ENCODE data around the gene DAAM1. TPM values are rescaled to one million over a fixed set of nuclear protein-coding genes. Genes with fewer than 3 reads are reported as not detected.
A peak's percentile ranks its signal among the peaks of the same experiment; 100 is the strongest.

Gene DAAM1
- total RNA-seq, 1 donor from 2014 or later = 37.9 TPM

DNA sequence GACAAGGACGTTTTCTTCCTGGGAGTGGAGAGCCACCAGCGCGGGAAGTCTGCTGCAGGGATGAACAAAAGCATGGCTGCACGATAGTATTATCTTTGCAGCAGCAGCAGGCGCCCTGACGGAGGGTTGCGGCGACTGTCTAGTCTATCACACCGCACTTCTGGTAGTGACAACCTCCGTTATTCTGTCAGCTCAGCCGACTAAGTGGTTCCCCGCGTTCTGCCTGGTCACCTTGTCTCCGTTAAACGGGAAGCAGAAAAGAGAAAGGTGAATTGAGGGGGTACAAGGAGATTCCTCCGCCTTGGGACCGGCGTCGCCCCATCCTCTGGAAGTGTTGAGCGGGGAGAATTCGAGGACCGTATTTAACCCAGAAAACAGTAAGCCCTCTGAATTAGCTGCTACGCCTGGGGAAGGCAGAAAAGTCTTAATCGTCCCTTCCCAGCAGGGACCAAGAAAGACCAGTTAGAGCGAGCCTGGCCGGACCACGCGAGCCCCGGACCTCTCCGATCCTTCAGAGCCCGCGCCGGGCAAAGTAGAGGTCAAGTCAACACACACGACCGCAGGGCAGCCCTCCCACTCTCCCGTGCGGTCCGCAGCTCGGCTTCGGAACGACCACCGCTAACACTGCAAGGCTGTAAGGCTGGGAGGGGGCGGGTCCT lies 536 bp upstream of the DAAM1 start:
- peak; percentile 10 for DNase-seq (ENCODE audit: low spot score)

DNA sequence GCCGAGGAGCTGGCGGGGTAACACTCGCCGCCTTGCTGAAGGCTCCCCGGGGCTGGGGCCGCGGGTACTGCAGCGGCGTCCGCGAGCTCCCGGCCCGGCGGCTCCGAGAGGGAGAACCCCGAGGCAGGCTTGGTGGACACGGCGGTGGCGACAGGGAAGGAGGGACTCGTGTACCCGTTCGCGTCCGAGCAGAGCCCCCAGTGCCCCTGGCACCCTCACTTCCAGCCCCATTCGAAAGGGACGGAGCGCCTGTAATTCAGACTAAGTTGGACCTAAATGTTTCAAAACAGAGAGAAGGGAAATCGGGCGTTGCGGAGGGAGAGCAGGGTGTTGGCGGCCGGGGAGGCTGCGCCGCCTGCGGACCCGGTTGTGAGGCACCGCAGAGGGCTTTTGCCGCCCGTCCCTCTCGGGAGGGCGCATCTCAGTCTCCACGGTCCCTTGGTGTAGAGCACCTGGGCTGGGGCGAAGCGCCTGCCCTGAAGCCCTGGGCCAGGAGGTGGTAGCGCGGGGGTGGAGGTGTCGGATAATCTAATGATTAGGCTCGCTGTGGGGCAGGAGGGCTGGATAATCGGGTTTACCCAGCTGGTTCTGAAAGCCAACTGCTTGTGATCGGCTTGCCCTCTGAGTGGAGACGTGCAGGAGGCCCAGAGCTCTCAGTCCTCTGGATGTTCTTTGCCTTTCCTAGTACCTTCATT lies 771 bp downstream of the DAAM1 start:
- no peak for DNase-seq (ENCODE audit: low spot score)

DNA sequence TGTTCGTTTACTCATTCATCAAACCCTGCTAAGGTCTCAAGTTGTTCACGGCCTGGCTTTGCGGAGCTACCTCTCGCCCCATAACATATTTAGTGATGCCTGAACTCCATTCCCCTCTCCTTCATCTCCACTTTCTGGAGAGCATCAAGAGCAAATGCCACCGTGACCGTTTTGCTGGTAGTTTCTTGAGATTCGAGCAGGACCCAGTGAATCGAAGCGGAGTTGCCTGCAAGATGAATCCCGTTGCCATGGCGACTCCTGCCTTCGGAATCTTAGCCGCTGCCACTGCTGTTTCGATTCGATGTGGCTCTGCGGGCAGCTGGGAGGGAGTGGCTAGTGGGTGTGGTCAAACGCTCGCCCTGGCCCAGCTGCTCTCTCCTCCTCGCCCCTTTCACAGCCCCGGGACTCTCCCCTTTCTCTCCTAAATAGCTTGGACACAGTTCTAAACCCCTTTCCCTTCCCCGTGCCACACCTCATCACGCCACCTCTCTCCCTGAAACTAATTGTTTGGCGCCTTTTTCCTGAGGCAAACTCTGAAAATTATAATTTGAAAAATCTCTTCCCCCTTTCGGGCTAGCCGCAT lies 1.4 kb downstream of the DAAM1 start:
- DNase-seq (ENCODE audit: low spot score) = peak; percentile 83

DNA sequence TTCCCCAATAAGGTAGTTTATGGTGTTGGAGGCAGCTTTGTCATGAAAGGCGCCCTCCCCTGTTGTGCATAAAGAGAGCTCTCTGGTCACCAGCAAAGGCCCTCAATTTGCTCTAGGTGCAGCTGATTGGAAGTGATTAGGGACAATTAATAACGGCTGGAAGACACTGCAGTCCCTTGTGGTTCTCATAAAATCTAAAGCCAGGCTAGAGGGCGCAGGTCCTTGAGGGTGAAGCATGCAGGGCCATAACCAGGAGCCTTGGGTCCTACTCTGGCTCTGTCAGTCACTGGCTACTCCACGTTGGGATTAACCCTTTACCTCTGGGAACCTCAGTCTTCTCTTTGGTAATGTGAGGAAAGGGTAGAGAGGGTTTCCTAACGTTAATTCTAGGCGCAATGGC lies 1.9 kb downstream of the DAAM1 start:
- DNase-seq (ENCODE audit: low spot score) = no peak

DNA sequence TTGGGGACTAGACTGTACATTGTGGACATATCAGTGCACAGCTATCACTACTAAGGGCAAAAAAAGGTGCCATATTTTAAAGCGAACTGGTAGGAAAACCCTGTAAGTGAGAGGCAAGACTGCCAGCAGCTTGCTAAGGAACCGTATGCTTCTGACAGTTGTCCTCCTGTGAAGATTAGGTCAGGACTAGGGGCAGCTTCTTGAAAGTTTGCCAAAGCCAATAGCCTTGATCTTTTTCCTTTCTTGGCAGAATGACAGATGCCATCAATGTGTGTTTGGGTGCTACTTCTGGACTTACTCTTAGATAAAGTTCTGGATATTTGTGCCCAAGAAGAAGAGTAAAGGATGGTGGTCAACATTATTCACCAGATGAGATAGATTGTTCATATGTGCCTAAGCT lies 7.4 kb downstream of the DAAM1 start:
- DNase-seq (ENCODE audit: low spot score) = no peak

DNA sequence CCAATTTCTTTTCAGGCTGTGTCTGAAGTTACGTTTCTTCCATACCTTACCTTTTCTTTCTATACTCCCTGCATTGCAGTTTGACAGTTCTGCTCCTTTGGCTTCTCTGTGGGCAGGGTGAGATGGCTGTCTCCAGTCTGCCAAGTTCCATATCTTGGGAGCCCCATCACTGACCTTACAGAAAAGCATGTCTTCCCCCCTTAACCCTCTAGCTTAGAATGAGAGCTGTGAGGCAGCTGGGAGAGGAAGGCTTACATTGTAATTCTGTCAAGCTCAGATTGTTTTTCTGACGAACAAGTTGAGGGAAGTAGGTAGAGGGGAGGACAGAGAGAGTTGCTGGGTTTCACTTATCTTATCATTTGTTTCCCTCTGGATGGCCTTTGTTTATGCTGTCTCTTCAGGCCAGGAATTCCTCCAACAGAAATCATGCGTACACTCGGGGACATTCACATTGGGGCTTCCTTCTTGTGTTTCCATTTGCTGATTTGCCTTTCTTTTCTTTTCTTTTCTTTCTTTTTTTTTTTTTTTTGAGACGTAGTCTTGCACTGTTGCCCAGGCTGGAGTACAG lies 9.3 kb downstream of the DAAM1 start:
- no peak for DNase-seq (ENCODE audit: low spot score)

DNA sequence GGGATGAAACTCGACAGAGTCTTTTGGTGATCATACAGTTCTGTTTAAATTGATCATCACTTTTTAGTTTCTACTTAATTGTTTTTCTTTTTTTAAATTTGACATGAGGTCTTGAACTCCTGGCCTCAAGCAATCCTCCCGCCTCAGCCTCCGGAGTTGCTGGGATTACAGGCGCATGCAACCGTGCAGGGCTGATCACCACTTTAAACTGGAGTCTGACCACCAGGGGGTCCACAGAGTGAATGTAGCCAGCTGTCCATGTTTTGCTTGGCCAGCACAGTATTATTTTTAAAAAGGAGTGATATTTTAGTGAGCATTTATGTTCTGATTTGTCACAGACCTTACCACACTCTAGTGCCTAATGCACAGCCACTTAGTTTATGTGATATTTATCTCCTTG lies 10.7 kb downstream of the DAAM1 start:
- DNase-seq (ENCODE audit: low spot score) = no peak

DNA sequence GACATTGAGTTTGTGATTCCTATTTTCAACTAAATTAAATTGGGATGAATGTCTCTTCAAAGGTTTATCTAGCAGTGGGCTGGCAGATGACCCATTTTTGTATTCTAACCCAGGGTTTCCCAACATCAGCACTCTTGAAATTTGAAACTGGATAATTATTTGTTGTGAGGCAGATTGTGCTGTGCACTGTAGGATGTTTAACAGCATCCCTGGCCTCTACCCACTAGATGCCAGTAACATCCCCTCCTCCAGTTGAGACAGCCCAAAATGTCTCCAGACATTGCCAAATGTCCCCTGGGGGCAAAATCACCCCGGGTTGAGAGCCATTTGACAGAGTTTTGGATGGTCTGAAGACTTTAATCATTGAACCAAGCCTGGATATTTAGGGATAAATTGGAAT lies 11.1 kb downstream of the DAAM1 start:
- no peak for DNase-seq (ENCODE audit: low spot score)

DNA sequence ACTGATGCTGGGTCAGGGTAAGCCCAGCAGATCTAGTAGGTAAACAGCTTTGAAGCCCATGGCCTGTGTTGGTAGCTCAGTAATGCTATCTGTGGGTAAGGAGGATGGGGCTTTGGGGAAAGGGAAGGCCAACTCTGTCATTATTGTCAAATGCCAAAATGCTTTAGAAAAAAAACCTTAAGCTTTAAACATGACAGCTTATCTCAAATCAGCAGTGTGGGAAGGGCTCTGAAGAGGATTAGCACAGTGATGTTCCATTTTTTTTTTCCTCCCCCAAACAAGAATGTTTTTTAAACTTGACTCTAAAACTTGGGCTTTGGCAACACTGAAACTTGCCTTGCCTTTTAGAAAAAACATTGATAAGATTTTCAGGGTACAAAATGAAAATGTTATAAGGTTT lies 11.7 kb downstream of the DAAM1 start:
- DNase-seq (ENCODE audit: low spot score) = no peak

DNA sequence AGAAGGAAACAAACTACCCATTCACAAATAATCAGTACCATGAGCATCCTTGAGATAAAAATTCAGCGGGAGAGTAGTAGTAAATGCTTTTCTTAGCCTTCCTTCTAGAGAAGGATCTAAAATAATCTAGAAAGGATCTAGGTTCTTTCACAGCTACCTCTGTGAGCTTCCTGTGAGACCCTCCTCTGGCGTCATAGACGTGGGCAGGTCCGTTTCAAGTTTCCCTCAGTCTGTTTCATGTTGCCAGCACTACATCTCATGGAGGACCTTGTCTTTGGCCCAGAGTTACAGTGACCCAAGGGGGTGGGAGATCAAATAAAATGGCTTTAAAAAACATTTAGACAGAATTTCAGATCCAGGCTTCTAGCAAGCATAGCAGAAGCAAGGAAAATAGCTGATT lies 13.6 kb downstream of the DAAM1 start:
- DNase-seq (ENCODE audit: low spot score) = no peak

DNA sequence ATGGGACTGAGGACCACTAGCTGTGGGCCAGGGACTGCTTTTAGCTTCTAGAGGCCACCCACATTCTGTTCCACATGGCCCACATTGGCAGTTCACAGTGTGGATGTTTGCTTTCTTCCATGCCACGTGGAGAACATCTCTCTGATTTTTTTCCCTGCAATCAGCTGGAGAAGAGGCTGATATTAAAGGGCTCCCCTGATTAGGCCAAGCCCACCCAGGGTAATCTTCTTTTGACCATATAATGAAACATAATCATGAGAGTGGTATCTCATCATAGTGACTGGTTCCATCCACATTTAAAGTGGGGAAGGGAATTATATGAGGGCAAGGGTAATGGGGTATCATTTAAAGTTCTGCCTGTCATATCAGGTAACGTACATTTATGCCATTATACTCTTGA lies 15.8 kb downstream of the DAAM1 start:
- DNase-seq (ENCODE audit: low spot score) = no peak

DNA sequence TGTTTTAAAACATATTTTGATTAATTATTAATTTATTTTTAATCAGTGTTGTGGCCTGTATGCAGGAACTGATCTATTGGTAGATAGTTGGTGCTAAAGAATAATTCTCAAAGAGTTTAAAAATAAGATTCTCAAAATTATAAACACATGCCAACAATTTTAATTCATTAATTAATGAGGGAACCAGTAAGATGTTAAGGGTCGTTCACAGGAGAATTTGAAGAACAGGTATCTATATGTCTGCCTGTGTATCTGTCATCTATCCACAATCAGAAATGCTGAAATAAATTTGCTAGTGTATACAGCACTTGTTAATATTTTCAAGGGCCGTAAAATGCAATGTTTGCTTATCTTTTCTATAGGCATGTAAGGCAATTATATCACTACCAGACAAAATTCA lies 18.4 kb downstream of the DAAM1 start:
- DNase-seq (ENCODE audit: low spot score) = no peak

DNA sequence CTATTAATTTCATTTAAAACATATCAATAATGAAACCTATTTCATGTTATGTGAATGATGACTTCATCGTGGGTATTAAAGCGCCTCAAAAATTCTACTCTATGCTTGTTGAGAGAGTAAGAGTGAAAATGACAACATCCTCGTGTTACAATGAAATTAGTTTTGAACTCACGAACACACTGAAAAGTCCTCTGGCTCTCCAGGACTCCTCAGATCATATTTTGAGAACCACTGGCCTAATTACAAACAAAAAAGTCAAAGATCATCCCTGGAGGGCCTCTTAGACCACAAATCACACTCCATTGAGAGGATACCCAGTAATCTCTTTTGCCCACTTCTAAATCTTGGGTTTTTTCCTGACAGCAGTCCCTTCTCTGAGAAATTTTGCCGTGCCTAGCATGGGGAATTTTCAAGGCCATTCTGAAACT lies 19.1 kb downstream of the DAAM1 start:
- no peak for DNase-seq (ENCODE audit: low spot score)

DNA sequence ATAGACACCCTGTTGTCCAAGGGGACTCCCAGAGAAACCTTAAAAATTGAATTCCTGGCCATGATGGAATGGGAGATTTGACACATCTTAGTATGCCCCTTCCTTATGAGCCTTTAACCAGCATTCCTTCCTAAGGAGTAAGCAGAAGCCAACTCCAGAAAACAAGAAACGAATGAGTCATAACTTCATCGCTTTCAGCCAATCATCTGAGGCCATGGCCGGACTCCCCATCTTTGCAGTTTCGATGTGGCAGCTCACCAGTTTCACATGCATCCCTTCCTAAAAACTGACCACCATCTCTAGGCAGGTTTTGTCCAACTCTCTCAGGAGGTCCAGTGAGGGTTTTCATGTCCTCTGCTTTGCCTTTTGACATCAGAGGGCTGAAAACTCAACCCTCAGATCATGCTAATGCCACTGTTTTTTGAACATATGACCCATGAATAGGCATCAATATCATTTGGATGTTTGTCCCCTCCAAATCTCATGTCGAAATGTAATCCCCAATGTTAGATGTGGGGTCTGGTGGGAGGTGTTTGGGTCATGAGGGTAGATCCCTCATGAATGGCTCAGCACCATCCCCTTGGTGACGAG lies 19.9 kb downstream of the DAAM1 start:
- DNase-seq (ENCODE audit: low spot score) = no peak

DNA sequence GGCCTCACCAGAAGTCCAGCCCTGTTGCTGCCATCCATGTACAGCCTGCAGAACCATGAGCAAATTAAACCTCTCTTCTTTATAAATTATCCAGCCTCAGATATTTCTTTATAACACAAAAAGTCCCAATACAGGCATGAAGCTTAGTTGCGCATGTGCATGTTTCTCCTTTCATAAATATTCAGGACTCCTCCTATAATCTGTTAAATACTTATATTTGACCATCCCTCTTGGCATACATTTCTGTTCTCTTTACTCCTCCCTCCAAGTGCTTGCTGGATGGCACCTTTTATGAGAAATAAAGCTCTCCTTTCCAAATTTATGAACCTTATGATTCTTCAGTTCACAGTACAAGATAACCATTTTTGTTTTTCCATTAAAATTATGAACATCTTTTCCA lies 20.5 kb downstream of the DAAM1 start:
- no peak for DNase-seq (ENCODE audit: low spot score)

DNA sequence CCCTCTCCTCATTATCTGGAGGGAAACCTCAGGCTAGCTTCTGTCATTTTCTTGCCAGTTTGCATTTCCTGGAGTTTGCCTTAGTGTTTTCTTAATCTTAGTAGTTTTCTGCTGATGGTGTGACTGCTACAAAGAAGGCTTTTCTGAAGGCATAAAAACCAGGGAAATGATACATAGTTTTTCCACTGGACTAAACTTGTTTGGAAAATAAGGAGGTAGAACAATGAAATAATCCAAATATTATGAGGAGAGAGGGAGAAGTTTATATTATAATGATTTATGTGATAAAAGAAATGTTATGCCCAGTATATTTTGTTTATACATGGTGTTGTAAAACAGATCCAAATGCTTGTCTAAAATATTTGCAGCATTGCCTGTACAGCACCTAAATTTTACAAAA lies 22.2 kb downstream of the DAAM1 start:
- no peak for DNase-seq (ENCODE audit: low spot score)

DNA sequence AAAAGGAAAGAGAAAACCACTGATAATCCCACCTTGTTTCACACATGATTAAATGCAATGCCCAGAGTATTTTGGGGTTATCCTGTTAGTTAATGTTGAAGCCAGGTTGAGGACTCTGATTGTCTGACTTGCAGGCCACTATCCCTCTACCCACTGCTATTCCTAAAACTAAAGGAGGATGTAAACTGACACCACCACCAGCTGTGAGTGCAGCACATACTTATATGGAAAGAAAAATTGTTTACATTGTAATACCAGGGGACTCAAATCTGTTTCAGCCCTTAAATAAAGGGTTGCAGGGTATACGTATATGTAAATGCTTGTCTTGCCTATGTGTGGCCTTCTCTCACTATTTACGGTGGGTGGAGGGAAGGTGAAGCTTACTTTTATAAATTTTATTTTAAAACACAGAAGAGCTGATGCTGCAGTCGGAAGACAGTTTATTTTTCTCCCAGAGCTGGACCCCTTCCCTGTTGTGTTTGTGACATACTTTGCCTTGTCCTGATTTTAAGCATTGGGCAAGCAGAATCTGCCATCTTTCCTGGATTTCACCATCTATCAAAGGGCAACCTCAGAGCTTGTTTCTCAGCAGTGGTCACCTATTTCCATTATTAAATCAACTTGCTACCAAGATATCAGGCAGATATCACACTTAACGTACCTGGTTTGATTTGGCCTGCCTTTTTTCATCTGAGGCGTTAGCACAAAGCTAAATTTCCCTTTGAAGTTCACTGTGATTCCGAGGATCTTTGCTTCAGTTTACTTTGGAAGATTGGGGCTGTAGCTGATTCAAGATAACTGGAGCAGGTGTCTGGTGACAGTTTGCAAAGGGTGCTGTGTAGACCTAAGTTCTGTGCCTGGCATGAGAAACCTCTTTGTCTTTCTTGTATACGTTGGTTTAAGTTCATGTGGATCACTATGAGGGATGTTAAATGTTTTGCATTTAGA lies 25.2 kb downstream of the DAAM1 start:
- no peak for DNase-seq (ENCODE audit: low spot score)

DNA sequence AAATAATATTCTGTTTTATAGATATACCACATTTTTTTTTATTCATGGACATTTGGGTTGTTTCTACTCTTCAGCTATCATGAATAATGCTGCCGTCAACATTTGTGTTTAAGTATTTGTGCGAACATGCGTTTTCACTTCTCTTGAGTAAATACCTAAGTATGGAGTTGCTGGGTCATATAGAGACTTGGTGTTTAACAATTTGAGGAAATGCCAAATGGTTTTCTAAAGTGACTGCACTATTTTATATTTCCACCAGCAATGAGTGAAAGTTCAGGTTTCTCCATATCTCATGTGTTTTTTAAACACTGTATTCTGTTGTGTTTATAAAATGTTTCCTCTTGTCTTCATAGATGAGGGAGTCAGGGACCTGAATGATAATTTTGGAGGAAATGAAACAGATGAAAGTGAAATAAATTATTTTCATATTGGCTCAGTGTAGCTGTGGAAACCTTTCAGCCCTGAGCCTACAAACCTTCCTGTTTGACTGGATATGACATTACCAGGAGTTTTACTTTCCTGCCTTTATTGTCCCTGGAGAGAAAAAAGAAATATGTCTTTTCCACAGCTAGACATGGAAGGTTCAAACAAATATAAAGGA lies 26.3 kb downstream of the DAAM1 start:
- no peak for DNase-seq (ENCODE audit: low spot score)

DNA sequence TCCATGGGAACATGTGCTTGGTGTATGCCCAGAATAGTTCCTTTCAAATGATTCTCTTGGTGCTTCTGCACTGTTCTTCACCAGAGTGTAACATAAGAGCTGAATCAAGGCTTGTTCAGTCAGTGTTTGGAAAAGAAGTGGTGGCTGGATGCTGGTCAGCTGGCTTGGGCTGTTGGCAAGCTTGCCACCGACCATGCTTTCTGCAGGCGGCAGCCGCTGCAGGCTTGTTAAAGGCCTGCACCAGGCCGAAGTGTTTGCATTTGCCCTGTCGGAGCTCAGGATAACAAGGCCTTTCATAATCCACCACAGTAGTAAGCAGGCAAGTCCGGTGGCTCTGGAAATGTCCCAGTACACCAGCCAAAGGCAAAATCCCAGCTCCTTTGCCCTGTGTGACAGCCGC lies 26.9 kb downstream of the DAAM1 start:
- peak; percentile 59 for DNase-seq (ENCODE audit: low spot score)

DNA sequence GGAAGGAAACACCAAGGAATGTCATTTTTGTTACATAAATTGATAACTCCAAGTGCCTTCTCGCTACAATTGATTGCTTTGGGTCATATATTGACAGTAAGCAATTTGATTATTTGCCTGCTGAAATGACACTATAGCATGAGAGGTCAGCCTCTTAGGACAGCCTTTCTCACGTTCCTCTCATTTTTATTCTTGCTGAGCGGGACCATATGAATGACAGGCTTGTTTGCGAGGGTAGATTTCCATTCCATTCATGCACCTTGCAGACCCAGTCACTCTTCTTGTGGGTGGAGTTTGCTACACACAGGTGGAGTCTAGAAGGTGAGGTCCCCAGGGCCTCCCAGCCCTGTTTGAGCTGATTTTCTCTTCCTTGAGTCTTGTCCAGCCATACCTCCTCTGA lies 27.3 kb downstream of the DAAM1 start:
- no peak for DNase-seq (ENCODE audit: low spot score)

DNA sequence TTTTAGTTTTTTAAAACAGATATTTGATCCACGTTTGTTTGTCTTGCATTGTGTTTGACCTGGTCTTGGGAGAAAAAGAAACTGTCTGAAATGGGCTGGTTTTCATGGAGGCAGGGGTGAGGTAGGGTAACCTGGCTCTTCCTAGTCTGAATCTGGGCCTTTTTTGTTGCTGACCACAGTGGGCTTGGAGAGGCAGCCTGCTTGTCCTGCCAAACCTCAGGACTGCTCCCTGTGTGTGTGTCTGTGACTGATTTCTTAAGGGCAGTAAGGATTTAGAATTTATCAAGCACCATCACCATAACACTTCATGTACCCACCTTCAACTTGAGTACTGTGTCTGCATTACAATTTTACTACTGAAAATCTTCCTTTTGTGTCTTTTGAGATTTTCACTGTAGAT lies 28.5 kb downstream of the DAAM1 start:
- DNase-seq (ENCODE audit: low spot score) = no peak
